NOMO-1 treated with dmso at 0.1 percent for 144 hours (cell line): ENCODE results near the gene RNF144A.
A peak's percentile ranks its signal among the peaks of the same experiment; 100 is the strongest.

Experiments used
- DNase-seq: peaks from one replicate; lab custom pipeline; 2025; ENCODE audit not compliant: unreplicated experiment; lab: John Stamatoyannopoulos, UW

RNF144A gene

GRCh38 chr2:6970551-6970950, 53.3 kb downstream of the RNF144A start:
- no peak for DNase-seq

- no peak for DNase-seq
These were observed 53.8 kb downstream of the RNF144A start for GRCh38 chr2:6970976-6971480.

DNA sequence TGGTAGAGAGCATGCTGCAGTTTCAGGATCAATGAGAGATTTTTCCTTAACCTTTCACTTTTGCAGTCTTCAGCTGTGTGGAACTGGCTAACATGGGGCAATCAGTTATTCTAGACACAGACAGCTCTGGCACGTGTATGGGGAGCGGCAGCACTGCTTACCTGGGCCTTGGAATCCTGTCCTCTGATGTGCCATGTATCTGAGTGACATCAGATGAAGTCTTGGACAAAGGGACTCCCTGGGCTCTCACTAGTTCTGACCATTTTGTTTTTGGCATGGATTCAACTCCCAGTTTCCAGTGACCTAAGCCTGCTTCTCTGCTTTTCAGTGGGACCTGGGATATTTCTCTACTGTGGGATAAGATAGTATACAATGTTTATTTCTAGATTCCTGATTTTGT, 54.3 kb downstream of the RNF144A start:
- DNase-seq, result no peak

- no peak for DNase-seq
These were observed 55.0 kb downstream of the RNF144A start for GRCh38 chr2:6972067-6972710.

GRCh38 chr2:6973895-6974545, 56.8 kb downstream of the RNF144A start:
- no peak for DNase-seq

- no peak for DNase-seq
These were observed 58.8 kb downstream of the RNF144A start for GRCh38 chr2:6975988-6976387.

DNA sequence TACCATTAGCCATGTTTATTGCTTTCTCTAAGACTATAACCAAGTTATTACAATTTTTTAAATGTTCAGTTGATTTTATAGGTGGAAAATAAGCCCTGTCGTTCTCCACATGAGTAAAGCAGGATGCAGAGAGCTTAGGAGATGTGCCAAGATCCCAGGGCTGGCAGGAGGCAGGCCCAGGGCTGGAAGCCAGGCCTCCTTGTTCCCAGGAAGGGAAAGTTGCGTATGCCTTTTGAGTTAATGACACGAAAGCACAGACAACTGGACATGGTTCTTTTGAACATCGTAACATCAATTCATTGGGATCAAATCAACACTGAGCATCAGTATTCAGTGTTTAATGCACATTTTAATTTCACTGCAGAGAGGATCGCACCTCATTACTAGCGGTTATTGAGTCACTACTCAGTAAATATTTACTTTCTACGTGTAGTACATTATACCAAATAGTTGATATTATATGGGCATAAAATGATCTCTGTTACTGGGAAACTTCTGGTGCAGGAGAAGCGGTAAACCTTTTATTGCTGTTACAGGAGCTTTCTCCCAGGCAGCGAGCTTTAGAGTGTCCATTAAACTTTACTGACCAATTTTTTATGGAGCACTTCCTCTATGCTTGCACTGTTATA, 60.0 kb downstream of the RNF144A start:
- no peak for DNase-seq

GRCh38 chr2:6977786-6978185, 60.6 kb downstream of the RNF144A start:
- DNase-seq, result no peak

DNA sequence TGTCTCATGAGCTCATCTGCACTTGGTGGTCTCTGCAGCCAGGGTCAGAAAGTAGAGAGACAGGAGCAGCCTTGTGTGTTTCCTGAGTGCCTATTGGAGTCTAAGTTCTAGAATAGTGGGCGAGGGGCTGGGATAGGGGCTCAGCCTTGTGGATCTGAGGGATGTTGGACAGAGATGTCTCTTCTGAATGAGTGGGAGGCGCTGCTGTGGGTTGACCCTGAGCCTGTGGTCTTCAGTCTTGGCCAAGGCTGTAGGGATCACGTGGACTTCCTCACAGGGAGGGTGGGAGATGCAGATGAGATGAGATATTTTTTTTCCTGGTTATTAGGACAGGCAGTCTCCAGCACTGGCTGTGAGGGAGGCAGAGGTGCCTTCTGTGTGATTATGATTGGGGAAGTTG, 61.8 kb downstream of the RNF144A start:
- no peak for DNase-seq

- DNase-seq, result no peak
These were observed 65.2 kb downstream of the RNF144A start for GRCh38 chr2:6982449-6982848.

- DNase-seq, result no peak
These were observed 65.8 kb downstream of the RNF144A start for GRCh38 chr2:6982934-6983589.

DNA sequence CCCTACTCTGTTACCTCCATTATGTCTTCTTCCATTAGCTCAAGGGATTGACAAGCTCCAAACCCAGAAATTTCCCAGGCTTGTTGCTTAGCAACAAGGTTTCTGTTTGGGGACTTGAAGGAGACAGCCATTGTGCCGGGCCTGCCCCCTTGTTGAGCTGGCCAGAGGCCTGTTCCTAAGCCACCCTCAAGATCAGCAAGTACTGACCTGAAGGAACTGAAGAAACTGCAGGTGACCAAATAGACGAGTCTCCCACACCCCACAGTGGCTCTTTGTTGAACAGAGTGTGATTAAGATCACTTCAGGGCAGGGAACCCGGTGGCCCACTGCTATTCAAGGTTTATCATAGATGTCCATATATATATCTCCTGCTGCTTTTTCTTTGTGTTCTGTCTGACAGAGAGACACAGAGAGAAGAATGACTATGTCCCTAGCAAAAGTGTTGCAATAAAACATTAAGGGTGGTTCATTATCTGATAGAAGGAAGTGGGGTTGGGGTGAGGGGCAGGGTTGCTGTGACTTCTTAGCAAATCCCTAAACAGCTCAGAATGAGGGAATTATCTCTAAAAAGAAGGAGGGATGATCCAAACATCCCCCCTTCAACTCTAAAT, 69.2 kb downstream of the RNF144A start:
- DNase-seq, result peak; percentile 13

GRCh38 chr2:6986912-6987361, 69.7 kb downstream of the RNF144A start:
- DNase-seq, result no peak

GRCh38 chr2:6990871-6991270, 73.7 kb downstream of the RNF144A start:
- no peak for DNase-seq

DNA sequence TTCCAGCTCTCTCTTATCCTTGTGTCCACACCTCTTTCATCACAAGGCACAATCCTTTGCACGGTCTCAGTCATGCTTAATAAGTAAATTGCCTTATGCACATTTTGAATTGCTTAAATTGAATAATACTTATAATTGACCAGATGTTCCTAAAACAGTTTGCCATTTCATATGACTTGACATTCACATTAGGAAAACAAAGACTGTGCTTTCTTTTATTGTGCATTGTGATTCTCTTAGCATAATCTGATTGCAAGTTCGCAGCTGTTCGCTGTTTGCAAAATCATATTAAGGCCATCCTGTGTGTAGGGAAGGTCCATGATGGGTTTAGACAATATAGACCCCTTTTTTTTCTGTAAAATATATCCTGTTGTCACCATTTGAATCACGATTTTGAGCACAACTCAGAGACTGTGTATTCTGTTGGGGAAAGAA, 75.6 kb downstream of the RNF144A start:
- DNase-seq, result no peak

DNA sequence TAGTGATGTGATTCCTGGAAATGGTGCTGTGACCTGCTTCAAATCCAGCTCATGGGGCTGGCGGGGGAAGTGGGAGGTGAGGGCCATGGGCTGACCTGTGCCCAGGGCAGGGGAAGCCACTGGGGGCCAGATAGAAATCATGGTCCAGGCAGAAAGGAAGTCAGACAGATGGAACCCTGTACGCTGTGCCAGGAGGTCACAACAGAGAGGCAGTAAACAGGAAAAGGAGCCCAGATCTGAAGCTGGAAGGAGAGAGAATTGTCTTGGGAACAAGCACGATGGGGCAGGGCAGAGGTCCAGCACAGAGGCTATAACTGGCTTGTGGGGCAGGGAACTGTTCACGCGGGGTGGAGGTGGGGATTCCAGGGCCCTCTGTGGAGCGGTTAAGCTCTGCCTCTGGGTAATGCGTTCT, 76.0 kb downstream of the RNF144A start:
- DNase-seq, result no peak

DNA sequence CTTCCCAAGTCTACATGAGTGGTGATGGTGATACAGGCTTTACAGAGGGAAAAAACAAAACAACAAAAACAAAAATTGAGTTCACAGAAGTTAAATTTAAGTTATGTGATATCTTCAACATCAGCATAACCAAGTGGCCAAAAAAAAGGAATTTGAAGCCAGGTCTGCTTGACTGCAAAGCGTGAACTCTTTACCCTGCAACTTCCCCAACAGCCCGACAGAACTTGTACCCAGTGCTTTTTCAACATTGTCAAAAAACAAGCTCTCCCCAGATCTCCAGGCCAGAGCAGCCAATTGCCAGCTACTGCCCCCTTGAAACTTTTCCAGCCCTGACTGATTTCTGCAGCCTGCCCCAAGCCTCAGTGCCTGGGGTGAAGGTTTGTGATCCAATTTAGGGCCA, 76.7 kb downstream of the RNF144A start:
- DNase-seq, result no peak

DNA sequence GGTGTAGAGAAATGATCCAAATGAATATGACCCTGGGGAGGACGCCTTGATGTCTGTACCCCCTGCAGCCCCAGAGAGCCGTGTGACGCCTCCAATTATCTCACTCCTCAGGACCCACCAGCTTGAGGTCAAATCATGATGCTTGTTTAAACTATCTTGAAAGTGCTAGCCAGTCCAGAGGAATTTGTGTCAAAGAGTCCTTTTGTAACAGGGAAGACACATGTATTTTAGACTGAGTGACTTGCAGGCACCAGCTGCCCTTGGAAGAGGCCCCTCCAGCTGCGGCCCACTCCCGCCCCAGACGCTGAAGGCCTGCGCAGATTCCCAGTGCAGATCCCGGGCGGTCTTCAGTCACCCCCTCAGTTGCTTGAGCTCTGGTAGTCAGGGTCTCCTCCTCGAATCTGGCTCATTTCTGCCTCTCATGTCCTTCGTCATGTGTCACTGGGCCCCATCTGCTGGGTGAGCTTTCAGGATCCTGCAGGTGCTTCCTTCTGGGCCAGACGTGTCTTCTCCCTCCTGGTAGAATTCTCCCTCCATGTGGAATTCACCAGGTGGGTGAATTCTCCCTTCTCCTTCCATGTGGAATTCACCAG, 77.4 kb downstream of the RNF144A start:
- DNase-seq, result no peak

- no peak for DNase-seq
These were observed 78.3 kb downstream of the RNF144A start for GRCh38 chr2:6995391-6996097.

- DNase-seq, result peak; percentile 24
These were observed 82.1 kb downstream of the RNF144A start for GRCh38 chr2:6999211-6999877.
